ENCODE measurements around the gene CPNE6. TPM values are rescaled to one million over a fixed set of nuclear protein-coding genes. Genes with fewer than 3 reads are reported as not detected.
A peak's percentile ranks its signal among the peaks of the same experiment; 100 is the strongest.

The CPNE6 gene
- polyA plus RNA-seq, 1 donor (not counting 4 experiments of a cell fraction or from before 2014, with no cell fraction given), result not detected

- H3K9me3 ChIP-seq (ENCODE audit: control insufficient read depth, low read depth, low read length), result no peaks in the 10 kb centered on the region
- no peaks in the 10 kb centered on the region for H3K9me1 ChIP-seq (ENCODE audit: control insufficient read depth, extremely low read depth, insufficient read depth, low read length)
- DNase-seq (ENCODE audit: low read depth, low spot score) (no peak), FAIRE-seq (no peak)
- H3K27ac ChIP-seq (ENCODE audit: control insufficient read depth, insufficient read depth, low read length), result no peak overlapping the region
- peaks cover 14% of the 10 kb centered on the region for H3K27me3 ChIP-seq (ENCODE audit: control insufficient read depth, extremely low read depth, insufficient read depth, low read length)
- H3K36me3 ChIP-seq (ENCODE audit: control insufficient read depth in 2 of 2, extremely low read depth in 1 of 2, insufficient read depth in 2 of 2, low read length in 2 of 2), result no peaks in the 10 kb centered on the region
- H3K4me3 ChIP-seq (ENCODE audit: control insufficient read depth in 2 of 3, extremely low read depth in 1 of 3, insufficient read depth in 2 of 3, low read depth in 1 of 3, low read length in 3 of 3), result peak overlapping the region in 1 of 3 experiments; percentile 41
- H3K4me1 ChIP-seq (ENCODE audit: control insufficient read depth, extremely low read depth, insufficient read depth, low read length), result peaks cover 5% of the 10 kb centered on the region
- no peak overlapping the region for H2AFZ ChIP-seq (ENCODE audit: control insufficient read depth, low read length)
- H3K79me2 ChIP-seq (ENCODE audit: control insufficient read depth, insufficient read depth, low read length), result no peaks in the 10 kb centered on the region
- peak overlapping the region; percentile 86 for H3K4me2 ChIP-seq (ENCODE audit: control insufficient read depth, extremely low read depth, insufficient read depth, low read depth, low read length)
- dilution Hi-C loops (cut with MboI; ENCODE audit: extremely low pct_ligation_motif_present, low sequenced_read_pairs), result no loop called here
- no peak overlapping the region for H3K9ac ChIP-seq (ENCODE audit: control insufficient read depth, extremely low read depth, insufficient read depth, low read length)
- TF ChIP-seq CTCF (optimal IDR thresholded peaks at IDR 0.05 in 1 of 3, IDR thresholded peaks at IDR 0.05 in 1 of 3, conservative IDR thresholded peaks at IDR 0.05 in 1 of 3; ENCODE audit: extremely low read depth in 1 of 3, insufficient read depth in 2 of 3, low read length in 3 of 3) (no peak), EZH2 (IDR thresholded peaks at IDR 0.05; ENCODE audit: low read length) (no peak)
- no peaks in the 10 kb centered on the region for H4K20me1 ChIP-seq (ENCODE audit: control insufficient read depth, extremely low read depth, insufficient read depth, low read length)
These were observed 10.4 kb downstream of the CPNE6 start for GRCh38 chr14:24081739-24082211.

GRCh38 chr14:24082411-24083080 lies 11.2 kb downstream of the CPNE6 start:
- Histone ChIP-seq H3K9me1 (ENCODE audit: control insufficient read depth, extremely low read depth, insufficient read depth, low read length) (no peaks in the 10 kb centered on the region), H3K79me2 (ENCODE audit: control insufficient read depth, insufficient read depth, low read length) (no peaks in the 10 kb centered on the region), H3K9ac (ENCODE audit: control insufficient read depth, extremely low read depth, insufficient read depth, low read length) (no peak overlapping the region), H3K4me2 (ENCODE audit: control insufficient read depth, extremely low read depth, insufficient read depth, low read depth, low read length) (no peak overlapping the region), H2AFZ (ENCODE audit: control insufficient read depth, low read length) (no peak overlapping the region), H3K9me3 (ENCODE audit: control insufficient read depth, low read depth, low read length) (no peaks in the 10 kb centered on the region), H3K36me3 (ENCODE audit: control insufficient read depth in 2 of 2, extremely low read depth in 1 of 2, insufficient read depth in 2 of 2, low read length in 2 of 2) (no peaks in the 10 kb centered on the region), H4K20me1 (ENCODE audit: control insufficient read depth, extremely low read depth, insufficient read depth, low read length) (no peaks in the 10 kb centered on the region), H3K4me3 (ENCODE audit: control insufficient read depth in 2 of 3, extremely low read depth in 1 of 3, insufficient read depth in 2 of 3, low read depth in 1 of 3, low read length in 3 of 3) (no peak overlapping the region), H3K4me1 (ENCODE audit: control insufficient read depth, extremely low read depth, insufficient read depth, low read length) (peaks cover 5% of the 10 kb centered on the region), H3K27ac (ENCODE audit: control insufficient read depth, insufficient read depth, low read length) (no peak overlapping the region), H3K27me3 (ENCODE audit: control insufficient read depth, extremely low read depth, insufficient read depth, low read length) (peaks cover 14% of the 10 kb centered on the region)
- no peak for TF ChIP-seq EZH2 (IDR thresholded peaks at IDR 0.05; ENCODE audit: low read length)
- no peak for TF ChIP-seq CTCF (optimal IDR thresholded peaks at IDR 0.05 in 1 of 3, IDR thresholded peaks at IDR 0.05 in 1 of 3, conservative IDR thresholded peaks at IDR 0.05 in 1 of 3; ENCODE audit: extremely low read depth in 1 of 3, insufficient read depth in 2 of 3, low read length in 3 of 3)
- dilution Hi-C loops (cut with MboI; ENCODE audit: extremely low pct_ligation_motif_present, low sequenced_read_pairs), result no loop called here
- no peak for DNase-seq (ENCODE audit: low read depth, low spot score)
- no peak for FAIRE-seq
